SK-N-SH (cell line): ENCODE data around the gene MEOX1. TPM values are rescaled to one million over a fixed set of nuclear protein-coding genes. Genes with fewer than 3 reads are reported as not detected.

ENCODE experiments used
- CTCF ChIA-PET: fragments of 300-600, 350-600 bp; formaldehyde crosslinking; extraction: SDS; loops from one replicate; lab custom pipeline; 2021; lab: Yijun Ruan, JAX
- POLR2A ChIA-PET: fragments of 350-600 bp; sonication (Branson Sonifier 250); formaldehyde crosslinking; extraction: SDS; loops from one replicate; lab custom pipeline; 2020; ENCODE audit warnings: antibody characterized with exemption, inconsistent platforms; lab: Yijun Ruan, JAX
- DNase-seq: peaks from one replicate; pipeline ENCODE4 v3.0.0; 2012
- H2AFZ ChIP-seq: fragments of 200-600 bp; sonication (generic); 2 replicates; pipeline ENCODE4 v1.8.1; 2016; ENCODE audit warnings: antibody characterized with exemption, mild to moderate bottlenecking, low read depth
- H3F3A ChIP-seq: fragments of 200-600 bp; sonication (generic); replicated peaks from 2 replicates; pipeline ENCODE3; 2016; ENCODE audit warnings: antibody characterized with exemption, mild to moderate bottlenecking; ENCODE audit not compliant: insufficient read depth
- H3K27ac ChIP-seq, 2 experiments: fragments of 200-500 bp in 1 of 2; fragments of 200-600 bp in 1 of 2; sonication (Bioruptor generic) in 1 of 2; sonication (generic), shearing (Covaris generic) in 1 of 2; 2 replicates each; pipeline versions ENCODE4 v1.5.1 to v1.6.1; 2014 to 2016; ENCODE audit warnings: low read depth in 2 of 2, inconsistent platforms in 1 of 2, low read length in 1 of 2, mild to moderate bottlenecking in 1 of 2, mixed read lengths in 1 of 2
- H3K27me3 ChIP-seq: fragments of 200-600 bp; sonication (generic), shearing (Covaris generic); 2 replicates; pipeline ENCODE4 v1.6.1; 2016; ENCODE audit warnings: mixed run types; ENCODE audit not compliant: insufficient read depth
- H3K36me3 ChIP-seq, 2 experiments: fragments of 200-500 bp in 1 of 2; fragments of 200-600 bp in 1 of 2; sonication (Bioruptor generic) in 1 of 2; sonication (generic) in 1 of 2; replicated peaks in 1 of 2; 2 replicates each; pipeline versions ENCODE3 to v1.5.1; 2014 to 2016; ENCODE audit warnings: low read length in 1 of 2, mild to moderate bottlenecking in 1 of 2; ENCODE audit not compliant: insufficient read depth in 2 of 2, control insufficient read depth in 1 of 2
- H3K4me1 ChIP-seq, 2 experiments: fragments of 200-500 bp in 1 of 2; fragments of 200-600 bp in 1 of 2; sonication (Bioruptor generic) in 1 of 2; sonication (generic), shearing (Covaris generic) in 1 of 2; 2 replicates each; pipeline versions ENCODE4 v1.5.1 to v1.6.1; 2014 to 2016; ENCODE audit warnings: low read depth in 1 of 2, low read length in 1 of 2, mixed run types in 1 of 2; ENCODE audit not compliant: insufficient read depth in 2 of 2, control insufficient read depth in 1 of 2
- H3K4me2 ChIP-seq: fragments of 200-600 bp; sonication (generic), shearing (Covaris generic); 2 replicates; pipeline ENCODE4 v1.6.1; 2017; ENCODE audit warnings: mixed run types
- H3K4me3 ChIP-seq, 2 experiments: fragments of 200-500 bp in 1 of 2; fragments of 200-600 bp in 1 of 2; sonication (Bioruptor generic) in 1 of 2; sonication (generic), shearing (Covaris generic) in 1 of 2; 2 replicates each; pipeline versions ENCODE4 v1.5.1 to v1.8.1; 2014 to 2016; ENCODE audit warnings: low read depth in 2 of 2, inconsistent platforms in 1 of 2, low read length in 1 of 2, mild to moderate bottlenecking in 1 of 2, mixed read lengths in 1 of 2, moderate library complexity in 1 of 2
- H3K79me2 ChIP-seq: fragments of 200-600 bp; sonication (generic); 2 replicates; pipeline ENCODE4 v1.8.1; 2017; ENCODE audit warnings: mild to moderate bottlenecking; ENCODE audit not compliant: insufficient read depth
- H3K9ac ChIP-seq: fragments of 200-600 bp; sonication (generic); 2 replicates; pipeline ENCODE4 v1.6.1; 2017; ENCODE audit warnings: mixed run types
- H3K9me2 ChIP-seq: fragments of 200-600 bp; sonication (generic); 2 replicates; pipeline ENCODE4 v1.6.1; 2017; ENCODE audit warnings: mixed run types
- H3K9me3 ChIP-seq: fragments of 200-600 bp; sonication (generic); 2 replicates; pipeline ENCODE4 v1.6.1; 2017; ENCODE audit warnings: mixed run types, mild to moderate bottlenecking, moderate library complexity
- H4K20me1 ChIP-seq: fragments of 200-600 bp; sonication (generic); 2 replicates; pipeline ENCODE4 v1.6.1; 2017; ENCODE audit warnings: mild to moderate bottlenecking, mixed run types; ENCODE audit not compliant: insufficient read depth
- FOSL2 ChIP-seq: IDR thresholded peaks from 2 replicates; pipeline ENCODE4 v1.4.0; 2012; ENCODE audit warnings: low read depth, mild to moderate bottlenecking, moderate library complexity, borderline replicate concordance
- IRF3 ChIP-seq: fragments of 150-350 bp; IDR thresholded peaks from 2 replicates; pipeline ENCODE4 v1.6.1; 2016; ENCODE audit warnings: mild to moderate bottlenecking, low read depth, low read length
- RCOR1 ChIP-seq: fragments of 150-350 bp; IDR thresholded peaks from 2 replicates; pipeline ENCODE4 v1.6.1; 2017; ENCODE audit warnings: antibody characterized with exemption, low read length
- RFX5 ChIP-seq: IDR thresholded peaks from 2 replicates; pipeline ENCODE4 v1.6.1; 2012; ENCODE audit warnings: mild to moderate bottlenecking, improper control_type of control experiment, low read length
- TAF1 ChIP-seq: IDR thresholded peaks from 2 replicates; pipeline ENCODE4 v1.6.1; 2012; ENCODE audit warnings: low read depth, mild to moderate bottlenecking, low read length, moderate library complexity, borderline replicate concordance
- WGBS: methylation state at CpG from one replicate; pipeline ENCODE4 v1.1.6; 2017; ENCODE audit warnings: low lambda C conversion rate; 5-methylcytosine and 5-hydroxymethylcytosine counted together
- polyA plus RNA-seq, 3 experiments: library from polyadenylated mRNA; depleted of rRNA; stranded (reverse); fragments of >200 nt; gene quantifications; 2 replicates each; pipeline ENCODE4 v1.2.3, GENCODE V29; 2012
- TF ChIP-seq, protein P1 (sequence below): IDR thresholded peaks from 2 replicates; pipeline ENCODE4; 2012

The MEOX1 gene
- polyA plus RNA-seq, 1 of the 3 experiments (the other 2 are of a cell fraction) = 0.05 TPM

DNA sequence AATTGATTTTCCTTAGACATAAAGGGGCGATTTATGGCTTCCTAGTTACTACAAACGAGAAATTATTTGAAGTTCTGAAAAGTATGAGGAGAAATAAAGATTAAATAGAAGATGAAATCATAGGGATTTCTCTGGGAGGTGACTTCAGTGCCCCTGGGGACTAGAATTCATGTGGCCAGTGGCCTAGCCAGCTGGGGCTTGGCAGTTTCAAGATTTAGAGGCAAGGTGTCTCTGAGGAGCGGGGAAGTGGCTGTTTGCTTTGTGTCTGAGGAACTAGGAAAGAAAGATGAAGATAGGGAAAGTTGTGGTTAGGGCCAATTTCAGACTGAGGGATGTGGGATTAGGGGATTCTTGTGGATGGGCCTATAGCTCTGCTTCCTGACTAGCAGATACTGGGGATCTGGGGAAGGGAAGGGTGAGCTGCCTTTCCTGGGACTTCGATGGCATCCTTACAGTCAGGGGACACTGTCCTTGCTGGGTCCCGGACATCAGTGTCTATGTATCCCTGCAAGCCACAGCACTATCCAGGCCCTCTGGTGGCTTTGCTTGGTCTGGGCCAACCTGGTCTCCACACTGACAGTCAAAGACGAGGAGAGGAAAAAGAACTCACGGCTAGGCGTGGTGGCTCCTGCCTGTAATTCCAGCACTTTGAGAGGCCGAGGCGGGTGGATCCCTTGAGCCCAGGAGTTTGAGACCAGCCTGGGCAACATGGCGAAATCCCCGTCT is 22.4 kb upstream of the MEOX1 start:
- H3K9ac ChIP-seq = no peak overlapping the region
- ChIA-PET CTCF (interaction anchor here (3.1 kb wide), 1 partner anchor 10 kb away, joined by 16 read pairs; no protein-coding TSS in a partner anchor), POLR2A (no interaction called here)
- TF ChIP-seq, protein P1, sequence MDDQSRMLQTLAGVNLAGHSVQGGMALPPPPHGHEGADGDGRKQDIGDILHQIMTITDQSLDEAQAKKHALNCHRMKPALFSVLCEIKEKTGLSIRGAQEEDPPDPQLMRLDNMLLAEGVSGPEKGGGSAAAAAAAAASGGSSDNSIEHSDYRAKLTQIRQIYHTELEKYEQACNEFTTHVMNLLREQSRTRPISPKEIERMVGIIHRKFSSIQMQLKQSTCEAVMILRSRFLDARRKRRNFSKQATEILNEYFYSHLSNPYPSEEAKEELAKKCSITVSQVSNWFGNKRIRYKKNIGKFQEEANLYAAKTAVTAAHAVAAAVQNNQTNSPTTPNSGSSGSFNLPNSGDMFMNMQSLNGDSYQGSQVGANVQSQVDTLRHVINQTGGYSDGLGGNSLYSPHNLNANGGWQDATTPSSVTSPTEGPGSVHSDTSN = no peak
- TF ChIP-seq RFX5 = no peak
- TF ChIP-seq FOSL2 = no peak
- WGBS = 87% methylated on average over 12 of the region's 12 CpGs
- no peaks in the 10 kb centered on the region for H3K9me3 ChIP-seq
- no peak overlapping the region for H3K27ac ChIP-seq
- H3F3A ChIP-seq = no peaks in the 10 kb centered on the region
- no peaks in the 10 kb centered on the region for H4K20me1 ChIP-seq
- H3K27me3 ChIP-seq = no peaks in the 10 kb centered on the region
- H3K79me2 ChIP-seq = no peaks in the 10 kb centered on the region
- no peak overlapping the region for H3K4me3 ChIP-seq
- DNase-seq = no peak
- H3K9me2 ChIP-seq = no peaks in the 10 kb centered on the region
- no peaks in the 10 kb centered on the region for H3K4me1 ChIP-seq
- no peaks in the 10 kb centered on the region for H3K36me3 ChIP-seq
- no peak overlapping the region for H2AFZ ChIP-seq
- H3K4me2 ChIP-seq = no peak overlapping the region

DNA sequence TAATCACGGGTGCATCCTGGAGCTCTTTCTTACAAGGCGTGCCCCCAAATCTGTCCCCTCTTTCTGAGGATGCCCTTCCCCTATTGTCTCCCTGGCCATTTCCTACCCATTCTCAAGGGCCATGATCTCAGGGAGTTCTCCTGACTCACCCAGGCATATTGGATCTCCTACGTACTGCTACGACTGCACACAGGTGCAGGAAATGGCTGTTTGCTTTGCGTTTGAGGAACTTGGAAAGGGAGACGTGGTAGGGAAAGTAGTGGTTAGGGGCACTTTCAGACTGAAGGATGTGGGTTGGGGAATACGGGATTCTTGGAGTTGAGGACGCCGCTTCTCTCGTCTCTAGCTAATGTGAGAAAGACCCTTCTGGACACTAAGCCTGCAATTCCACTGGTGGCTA is 18.7 kb upstream of the MEOX1 start:
- WGBS = 94% methylated on average over 10 of the region's 10 CpGs
- H3K27ac ChIP-seq = no peak overlapping the region
- POLR2A ChIA-PET = interaction anchor here (0.8 kb wide), 1 partner anchor 123 kb away, joined by 3 read pairs; no protein-coding TSS in a partner anchor
- H3K27me3 ChIP-seq = no peaks in the 10 kb centered on the region
- no peak for TF ChIP-seq IRF3
- TF ChIP-seq RCOR1 = no peak
- TF ChIP-seq, protein P1 = no peak
- no peak for TF ChIP-seq TAF1
- H3K36me3 ChIP-seq = no peaks in the 10 kb centered on the region
- CTCF ChIA-PET = interaction anchor here (1.3 kb wide), 1 partner anchor 199 kb away, joined by 3 read pairs; no protein-coding TSS in a partner anchor
- peaks cover 6% of the 10 kb centered on the region for H3F3A ChIP-seq
- H3K9me2 ChIP-seq = no peaks in the 10 kb centered on the region
- H2AFZ ChIP-seq = no peak overlapping the region
- H3K4me3 ChIP-seq = no peak overlapping the region
- no peaks in the 10 kb centered on the region for H3K9me3 ChIP-seq
- no peaks in the 10 kb centered on the region for H3K79me2 ChIP-seq
- no peak overlapping the region for H3K4me2 ChIP-seq
- H4K20me1 ChIP-seq = no peaks in the 10 kb centered on the region
- H3K4me1 ChIP-seq = peaks cover 0 to 3% of the 10 kb centered on the region in 2 experiments; a peak in 1 of 4 replicates
- no peak for DNase-seq
- no peak overlapping the region for H3K9ac ChIP-seq
